SK-N-SH treated with all-trans-retinoic acid at 6 μM for 48 hours (cell line): ENCODE results near the gene KAT7.

Experiments
- ATAC-seq: fragments of 200-7000 bp; cut with Tn5 transposase; 3 replicates; pipeline ENCODE4 v1.9.1; 2020; ENCODE audit warnings: mild to moderate bottlenecking, moderate library complexity
- ARNTL ChIP-seq: fragments of 450-650 bp; formaldehyde crosslinking; IDR thresholded peaks from 2 replicates; pipeline ENCODE4 v1.5.0; 2020; ENCODE audit warnings: low read depth, mild to moderate bottlenecking, moderate library complexity, borderline replicate concordance
- BACH2 ChIP-seq: fragments of 250-450 bp; sonication (Bioruptor Pico); IDR thresholded peaks from 2 replicates; pipeline ENCODE4 v1.9.0; 2021; ENCODE audit warnings: mild to moderate bottlenecking, borderline replicate concordance
- CREB5 ChIP-seq: fragments of 250-450 bp; sonication (Bioruptor Pico); IDR thresholded peaks from 2 replicates; pipeline ENCODE4 v1.5.1; 2020; ENCODE audit warnings: low read depth, mild to moderate bottlenecking, moderate library complexity
- CSDC2 ChIP-seq: fragments of 250-450 bp; sonication (Bioruptor Pico); IDR thresholded peaks from 2 replicates; pipeline ENCODE4 v1.5.0; 2020; ENCODE audit warnings: mild to moderate bottlenecking, moderate library complexity
- ESRRG ChIP-seq: fragments of 250-450 bp; sonication (Bioruptor Pico); IDR thresholded peaks from 2 replicates; pipeline ENCODE4 v1.6.1; 2021; ENCODE audit warnings: mild to moderate bottlenecking
- GLIS3 ChIP-seq: fragments of 250-450 bp; sonication (Bioruptor Pico); IDR thresholded peaks from 2 replicates; pipeline ENCODE4 v1.5.0; 2020; ENCODE audit warnings: mild to moderate bottlenecking, moderate library complexity
- ISL1 ChIP-seq: fragments of 250-450 bp; sonication (Bioruptor Pico); IDR thresholded peaks from 2 replicates; pipeline ENCODE4 v2.1.2; 2022; ENCODE audit warnings: mild to moderate bottlenecking, moderate library complexity
- OSR1 ChIP-seq: fragments of 250-450 bp; sonication (Bioruptor Pico); IDR thresholded peaks from 2 replicates; pipeline ENCODE4 v1.8.0; 2022; ENCODE audit warnings: moderate library complexity, mild to moderate bottlenecking, inconsistent platforms
- PPARA ChIP-seq: fragments of 250-450 bp; sonication (Bioruptor Pico); IDR thresholded peaks from 2 replicates; pipeline ENCODE4 v1.5.0; 2020; ENCODE audit warnings: mild to moderate bottlenecking, borderline replicate concordance
- RARB ChIP-seq: fragments of 250-450 bp; sonication (Bioruptor Pico); IDR thresholded peaks from 2 replicates; pipeline ENCODE4 v1.8.0; 2021; ENCODE audit warnings: mild to moderate bottlenecking, moderate library complexity
- SNAI2 ChIP-seq: fragments of 250-450 bp; sonication (Bioruptor Pico); IDR thresholded peaks from 2 replicates; pipeline ENCODE4 v1.5.0; 2020; ENCODE audit warnings: mild to moderate bottlenecking, moderate library complexity
- TCF4 ChIP-seq: fragments of 250-450 bp; sonication (Bioruptor Pico); IDR thresholded peaks from 2 replicates; pipeline ENCODE4 v1.8.0; 2021; ENCODE audit warnings: mild to moderate bottlenecking, moderate library complexity, borderline replicate concordance
- TOX ChIP-seq: fragments of 250-450 bp; sonication (Bioruptor Pico); IDR thresholded peaks from 2 replicates; pipeline ENCODE4 v1.8.0; 2021; ENCODE audit warnings: mild to moderate bottlenecking, moderate library complexity, borderline replicate concordance
- TSHZ2 ChIP-seq: fragments of 250-450 bp; sonication (Bioruptor Pico); IDR thresholded peaks from 2 replicates; pipeline ENCODE4 v1.5.0; 2020; ENCODE audit warnings: mild to moderate bottlenecking, moderate library complexity
- ZC3H10 ChIP-seq: fragments of 250-450 bp; sonication (Bioruptor Pico); IDR thresholded peaks from 2 replicates; pipeline ENCODE4 v1.5.1; 2021; ENCODE audit warnings: mild to moderate bottlenecking, moderate library complexity
- ZFP3 ChIP-seq: fragments of 250-450 bp; sonication (Bioruptor Pico); IDR thresholded peaks from 2 replicates; pipeline ENCODE4 v1.5.0; 2020; ENCODE audit warnings: mild to moderate bottlenecking, moderate library complexity
- ZFP30 ChIP-seq: fragments of 450-650 bp; formaldehyde crosslinking; IDR thresholded peaks from 2 replicates; pipeline ENCODE4 v1.5.0; 2022; ENCODE audit warnings: mild to moderate bottlenecking, moderate library complexity
- ZNF565 ChIP-seq: fragments of 450-650 bp; formaldehyde crosslinking; conservative IDR thresholded peaks from 2 replicates; pipeline ENCODE4 v1.5.0; 2020; ENCODE audit warnings: low read depth, mild to moderate bottlenecking, moderate library complexity
- ZNF8 ChIP-seq: fragments of 450-650 bp; formaldehyde crosslinking; IDR thresholded peaks from 2 replicates; pipeline ENCODE4 v1.5.0; 2020; ENCODE audit warnings: mild to moderate bottlenecking, moderate library complexity
- TF ChIP-seq, protein P1 (sequence below): fragments of 250-450 bp; sonication (Bioruptor Pico); IDR thresholded peaks from 2 replicates; pipeline ENCODE4 v1.8.0; 2020; ENCODE audit warnings: mild to moderate bottlenecking, moderate library complexity, borderline replicate concordance

The KAT7 gene

DNA sequence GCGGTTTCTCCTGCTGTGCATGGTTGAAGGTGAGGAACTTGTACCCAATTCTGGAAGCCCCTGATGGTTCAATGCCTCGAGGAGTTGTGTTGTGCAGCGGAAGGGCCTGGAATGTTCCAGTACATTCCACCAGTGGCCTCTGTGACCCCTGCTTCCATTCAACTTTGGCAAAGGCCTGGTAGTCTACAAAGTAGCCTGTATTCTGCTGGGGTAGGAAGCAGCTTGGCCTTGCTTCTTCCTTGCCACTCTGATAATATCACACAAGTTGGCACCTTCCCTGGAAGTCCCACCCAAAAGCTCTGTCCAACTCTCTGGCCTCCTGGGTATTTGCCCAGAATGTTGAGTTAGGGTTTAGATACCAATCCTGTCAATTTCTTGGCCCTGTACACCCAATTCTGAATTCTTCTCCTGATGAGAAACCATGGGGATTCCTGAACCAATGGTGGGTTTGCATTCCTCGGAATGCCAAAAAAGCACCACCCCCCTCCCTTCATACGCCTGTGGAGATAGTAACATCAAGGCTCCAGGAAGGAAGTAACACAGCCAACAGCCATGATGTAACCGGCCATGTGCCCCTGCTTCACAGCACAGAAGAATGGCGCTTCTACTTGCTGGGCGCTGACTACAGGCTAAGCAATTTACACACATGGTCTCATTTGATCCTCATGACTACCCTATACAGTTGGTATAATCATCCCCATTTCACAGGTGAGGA, 12.8 kb upstream of the KAT7 start:
- TF ChIP-seq GLIS3 (CRISPR knock-in tag) (no peak), RARB (CRISPR knock-in tag) (no peak), ARNTL (CRISPR knock-in tag) (no peak), CREB5 (no peak)
- ATAC-seq, result no peak

- ATAC-seq, result no peak
- TF ChIP-seq ZNF8 (CRISPR knock-in tag) (no peak), BACH2 (CRISPR knock-in tag) (no peak), ZFP3 (CRISPR knock-in tag) (no peak)
Observed at GRCh38 chr17:49776551-49777300, 11.8 kb upstream of the KAT7 start.

GRCh38 chr17:49777563-49777962, 10.9 kb upstream of the KAT7 start:
- no peak for ATAC-seq
- TF ChIP-seq RARB (CRISPR knock-in tag) (no peak), ISL1 (CRISPR knock-in tag) (no peak), BACH2 (CRISPR knock-in tag) (no peak), ZNF565 (no peak), ARNTL (CRISPR knock-in tag) (no peak)

- no peak; the same call in 2 of the 3 replicates for ATAC-seq
- TF ChIP-seq ZFP30 (CRISPR knock-in tag) (no peak), ESRRG (no peak), CSDC2 (CRISPR knock-in tag) (no peak), PPARA (CRISPR knock-in tag) (no peak), OSR1 (CRISPR knock-in tag) (no peak), CREB5 (no peak), GLIS3 (CRISPR knock-in tag) (no peak), TOX (CRISPR knock-in tag) (no peak), ZNF565 (no peak), ZFP3 (CRISPR knock-in tag) (no peak), SNAI2 (CRISPR knock-in tag) (no peak), ZC3H10 (CRISPR knock-in tag) (no peak), TCF4 (no peak), TSHZ2 (CRISPR knock-in tag) (no peak), ARNTL (CRISPR knock-in tag) (no peak), BACH2 (CRISPR knock-in tag) (no peak)
- TF ChIP-seq, protein P1, sequence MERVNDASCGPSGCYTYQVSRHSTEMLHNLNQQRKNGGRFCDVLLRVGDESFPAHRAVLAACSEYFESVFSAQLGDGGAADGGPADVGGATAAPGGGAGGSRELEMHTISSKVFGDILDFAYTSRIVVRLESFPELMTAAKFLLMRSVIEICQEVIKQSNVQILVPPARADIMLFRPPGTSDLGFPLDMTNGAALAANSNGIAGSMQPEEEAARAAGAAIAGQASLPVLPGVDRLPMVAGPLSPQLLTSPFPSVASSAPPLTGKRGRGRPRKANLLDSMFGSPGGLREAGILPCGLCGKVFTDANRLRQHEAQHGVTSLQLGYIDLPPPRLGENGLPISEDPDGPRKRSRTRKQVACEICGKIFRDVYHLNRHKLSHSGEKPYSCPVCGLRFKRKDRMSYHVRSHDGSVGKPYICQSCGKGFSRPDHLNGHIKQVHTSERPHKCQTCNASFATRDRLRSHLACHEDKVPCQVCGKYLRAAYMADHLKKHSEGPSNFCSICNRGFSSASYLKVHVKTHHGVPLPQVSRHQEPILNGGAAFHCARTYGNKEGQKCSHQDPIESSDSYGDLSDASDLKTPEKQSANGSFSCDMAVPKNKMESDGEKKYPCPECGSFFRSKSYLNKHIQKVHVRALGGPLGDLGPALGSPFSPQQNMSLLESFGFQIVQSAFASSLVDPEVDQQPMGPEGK (CRISPR knock-in tag), result no peak
Observed at GRCh38 chr17:49779156-49779738, 9.2 kb upstream of the KAT7 start.
